ENCODE results near the gene BLOC1S2.

BLOC1S2 gene

GRCh38 chr10:100328198-100328597 lies 41.7 kb upstream of the BLOC1S2 start:
- Histone ChIP-seq H3K4me1 (no peaks in the 10 kb centered on the region), H3K27me3 (peaks cover 0 to 42% of the 10 kb centered on the region in 2 donors), H3K4me3 (no peak overlapping the region), H3K27ac (no peak overlapping the region), H3K9me3 (no peaks in the 10 kb centered on the region), H3K36me3 (no peaks in the 10 kb centered on the region)
- TF ChIP-seq CTCF (IDR thresholded peaks at IDR 0.05): no peak
- DNase-seq: no peak
- intact Hi-C loops (cut with DNase I; ENCODE audit: low total_unique reads): no loop called here

- no peak overlapping the region for H3K27ac ChIP-seq
- H3K4me1 ChIP-seq: no peaks in the 10 kb centered on the region
- H3K27me3 ChIP-seq: peaks cover 0 to 38% of the 10 kb centered on the region in 2 donors
- H3K9me3 ChIP-seq: no peaks in the 10 kb centered on the region
- H3K4me3 ChIP-seq: no peak overlapping the region
- intact Hi-C loops (cut with DNase I; ENCODE audit: low total_unique reads): no loop called here
- DNase-seq: no peak
- no peaks in the 10 kb centered on the region for H3K36me3 ChIP-seq
- no peak for TF ChIP-seq CTCF (IDR thresholded peaks at IDR 0.05)
Observed at GRCh38 chr10:100327718-100328009, 41.2 kb upstream of the BLOC1S2 start.

GRCh38 chr10:100327007-100327717 lies 40.7 kb upstream of the BLOC1S2 start:
- no peak overlapping the region for H3K27ac ChIP-seq
- no peak for TF ChIP-seq CTCF (IDR thresholded peaks at IDR 0.05)
- H3K9me3 ChIP-seq: no peaks in the 10 kb centered on the region
- no peaks in the 10 kb centered on the region for H3K36me3 ChIP-seq
- H3K4me1 ChIP-seq: no peaks in the 10 kb centered on the region
- no peak for DNase-seq
- intact Hi-C loops (cut with DNase I; ENCODE audit: low total_unique reads): no loop called here
- no peak overlapping the region for H3K4me3 ChIP-seq
- peaks cover 0 to 38% of the 10 kb centered on the region in 2 donors for H3K27me3 ChIP-seq

GRCh38 chr10:100325158-100325557 lies 38.7 kb upstream of the BLOC1S2 start:
- no peak for DNase-seq
- H3K4me1 ChIP-seq: no peaks in the 10 kb centered on the region
- H3K4me3 ChIP-seq: no peak overlapping the region
- no peaks in the 10 kb centered on the region for H3K9me3 ChIP-seq
- peaks cover 0 to 28% of the 10 kb centered on the region in 2 donors for H3K27me3 ChIP-seq
- TF ChIP-seq CTCF (IDR thresholded peaks at IDR 0.05): no peak
- no peak overlapping the region for H3K27ac ChIP-seq
- no peaks in the 10 kb centered on the region for H3K36me3 ChIP-seq
- intact Hi-C loops (cut with DNase I; ENCODE audit: low total_unique reads): no loop called here

- Histone ChIP-seq H3K27me3 (peaks cover 0 to 20% of the 10 kb centered on the region in 2 donors), H3K36me3 (no peaks in the 10 kb centered on the region), H3K9me3 (no peaks in the 10 kb centered on the region), H3K4me3 (no peak overlapping the region), H3K27ac (no peak overlapping the region), H3K4me1 (no peaks in the 10 kb centered on the region)
- intact Hi-C loops (cut with DNase I; ENCODE audit: low total_unique reads): no loop called here
- TF ChIP-seq CTCF (IDR thresholded peaks at IDR 0.05): no peak
- no peak for DNase-seq
Observed at GRCh38 chr10:100319707-100320402, 33.4 kb upstream of the BLOC1S2 start.
